CD4-positive, alpha-beta T cell treated with Interleukin-15 for 4 hours (primary cell): ENCODE results near the gene GLI3.

Source experiments
- DNase-seq: peaks from one replicate; pipeline ENCODE4 v3.0.0-alpha.2; 2020; ENCODE audit warnings: low spot score

The GLI3 gene

DNA sequence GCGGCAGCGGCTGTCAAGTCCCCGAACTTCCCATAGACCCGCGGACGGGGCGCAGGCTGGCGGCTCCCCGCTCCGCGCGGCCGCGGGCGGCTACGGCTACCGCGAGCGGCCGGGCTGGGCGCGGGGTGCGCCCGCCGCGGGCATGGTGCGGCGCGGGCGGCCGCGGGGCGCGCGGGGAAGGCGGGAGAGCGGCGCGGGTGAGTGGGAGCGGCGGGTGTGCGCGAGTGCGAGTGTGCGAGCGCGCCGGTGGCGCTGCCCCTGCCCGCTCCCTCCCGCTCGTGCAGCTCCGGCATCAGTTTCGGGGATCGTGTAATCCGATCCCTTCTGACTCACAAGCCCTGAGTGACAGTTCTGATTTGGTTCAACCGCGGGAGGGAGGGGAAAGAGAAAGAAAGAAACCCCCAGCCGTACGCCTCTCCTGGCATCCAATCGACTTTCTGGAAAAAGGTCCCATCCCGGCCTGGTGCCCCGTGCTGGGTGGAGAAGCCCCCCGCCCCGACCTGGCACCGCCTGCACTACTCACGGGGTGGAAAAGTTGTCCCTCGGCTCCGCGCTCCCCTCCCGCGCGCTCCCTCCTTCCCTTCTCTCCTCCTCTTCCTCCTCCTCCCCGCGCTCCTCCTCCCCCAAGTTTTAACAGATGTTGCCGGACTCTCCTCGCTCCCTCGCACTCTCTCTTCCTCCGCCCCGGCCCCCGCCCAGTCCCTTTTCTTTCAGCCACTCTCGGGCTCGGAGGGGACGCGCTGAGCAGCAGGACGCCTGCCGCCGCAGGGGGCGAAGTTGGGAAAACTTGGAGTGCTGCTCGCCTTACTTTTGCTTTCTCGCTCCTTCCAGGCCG, at the start of gene GLI3:
Gene GLI3, minus strand, starts transcription at position 234 of the 835 bp plus-strand sequence. CDS start 13,956 bp downstream, outside the sequence.
- DNase-seq, result no peak

DNA sequence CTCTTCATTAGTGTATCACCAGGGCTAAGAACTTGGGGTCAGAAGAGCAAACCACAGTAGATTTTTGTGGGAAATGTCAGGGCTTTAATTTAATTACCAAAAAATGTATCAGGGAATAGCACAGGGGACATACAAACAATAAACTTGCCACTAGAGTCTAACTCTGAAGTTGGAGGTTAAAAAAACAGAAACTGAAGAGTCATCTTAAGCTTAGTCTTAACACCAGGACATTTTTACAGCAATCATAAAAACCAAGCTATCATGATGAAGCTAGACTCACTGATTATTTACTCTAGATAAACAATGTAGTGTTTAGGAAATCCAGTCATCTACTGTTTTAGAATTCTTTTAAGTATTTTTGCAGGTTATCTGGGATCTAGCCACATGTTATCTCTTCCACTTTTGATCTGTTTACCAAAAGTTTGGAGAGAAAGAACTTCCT, 48.4 kb upstream of the GLI3 start:
- DNase-seq, result no peak

DNA sequence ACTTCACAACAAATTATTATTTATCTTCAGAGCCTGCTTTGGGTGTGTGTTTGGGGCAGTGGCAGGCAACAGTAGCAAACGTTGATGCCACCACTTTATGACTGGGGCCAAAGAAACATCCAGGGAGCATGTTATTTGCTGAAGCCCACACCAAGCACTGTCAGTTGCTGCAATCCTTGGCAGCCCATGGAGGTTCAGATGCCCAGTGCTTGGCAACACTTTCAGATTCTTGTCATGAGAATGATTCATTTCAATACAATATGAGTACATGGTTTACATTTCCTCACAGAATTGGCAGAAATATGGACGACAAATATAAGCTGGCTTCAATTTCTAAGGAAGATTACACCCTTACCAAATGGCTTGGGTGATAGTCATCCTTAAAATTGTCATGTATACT, 46.5 kb upstream of the GLI3 start:
- DNase-seq, result no peak

DNA sequence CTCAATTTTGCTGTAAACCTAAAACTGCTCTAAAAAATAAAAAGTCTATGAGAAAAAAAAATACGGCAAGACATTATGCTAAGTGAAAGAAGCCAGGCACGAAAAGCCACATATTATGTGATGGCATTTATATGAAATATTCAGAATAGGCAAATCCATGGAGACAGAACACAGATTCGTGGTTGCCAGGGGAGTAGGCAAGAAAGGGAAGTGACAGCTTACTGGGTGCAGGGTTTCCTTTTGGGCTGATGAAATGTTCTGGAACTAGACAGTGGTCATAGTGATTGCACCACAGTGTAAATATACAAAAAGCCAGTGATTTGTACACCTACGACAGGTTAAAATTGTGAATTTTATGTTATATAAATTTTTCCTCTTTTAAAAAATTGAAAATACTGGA, 41.3 kb upstream of the GLI3 start:
- no peak for DNase-seq

DNA sequence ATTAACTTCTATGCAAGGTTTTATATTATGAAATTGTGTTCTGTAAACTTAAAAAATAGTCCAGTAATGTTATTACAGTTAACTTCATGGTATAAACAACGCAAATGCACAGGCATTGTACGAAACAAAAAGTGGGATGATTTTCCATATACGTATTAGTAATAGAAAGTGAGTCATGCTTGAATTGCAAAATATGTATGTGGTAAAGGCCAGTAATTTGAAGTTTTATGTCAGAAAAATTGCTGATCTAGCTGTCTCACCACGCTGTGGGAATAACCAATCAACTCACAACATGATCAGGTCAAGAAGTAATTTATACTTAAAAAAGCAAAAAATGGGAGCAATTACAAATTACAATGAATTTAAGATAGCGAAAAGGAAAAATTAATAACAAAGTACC, 37.0 kb upstream of the GLI3 start:
- no peak for DNase-seq

DNA sequence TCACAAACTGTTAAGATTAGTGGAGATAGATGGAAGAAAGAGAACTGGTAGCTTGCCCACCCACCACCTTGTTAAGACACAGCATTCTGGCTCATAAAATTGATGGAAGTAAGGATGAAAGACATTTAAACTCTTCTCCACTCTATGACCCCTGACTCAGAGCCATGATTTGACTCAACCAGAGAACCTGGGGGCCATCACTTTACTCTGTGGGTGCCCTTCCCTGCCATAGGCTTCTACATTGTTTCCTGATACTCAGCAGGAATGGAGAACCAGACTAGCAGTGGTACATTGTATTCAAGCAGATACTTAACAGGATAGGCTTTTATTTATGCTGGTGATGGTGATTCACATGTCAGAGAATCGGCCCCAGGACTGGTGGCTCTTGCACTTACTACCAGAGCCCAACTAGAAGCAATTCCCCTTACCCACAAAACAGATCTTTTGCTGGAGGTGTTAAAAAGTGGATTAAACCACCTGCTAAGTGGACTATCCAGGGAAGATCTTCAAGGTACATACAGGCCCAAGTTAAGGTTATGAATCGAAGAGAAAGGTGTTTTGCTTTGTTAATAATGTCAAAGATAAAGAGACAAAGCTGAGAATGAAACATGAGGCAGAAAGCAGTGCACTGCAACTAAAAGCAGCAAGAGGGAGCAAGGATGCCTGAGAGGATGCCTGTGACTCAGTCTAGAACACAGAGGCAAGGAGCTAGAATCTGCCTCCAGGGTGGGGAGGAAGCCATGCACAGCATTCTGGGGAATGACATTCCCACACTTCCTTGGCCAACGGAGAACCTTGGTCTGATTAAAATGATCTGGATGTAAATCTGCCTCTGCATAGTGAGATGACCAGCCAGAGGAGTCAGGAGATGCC, 36.0 kb upstream of the GLI3 start:
- no peak for DNase-seq

DNA sequence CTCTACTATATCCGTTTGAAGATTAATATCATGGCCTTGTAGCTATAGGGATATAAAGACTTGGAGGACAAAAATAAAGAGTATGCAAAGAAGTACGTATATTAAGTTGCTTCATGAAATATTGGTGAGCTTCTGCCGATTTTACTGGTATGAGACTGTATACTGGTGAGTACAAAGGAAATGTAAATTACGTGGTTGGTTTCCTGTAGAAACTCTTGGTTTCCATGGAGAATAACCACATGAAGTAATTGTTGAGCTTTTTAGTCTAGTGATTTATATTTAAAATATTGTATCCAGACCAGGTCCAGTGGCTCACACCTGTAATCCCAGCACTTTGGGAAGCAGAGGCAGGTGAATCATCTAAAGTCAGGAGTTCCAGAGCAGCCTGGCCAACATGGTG, 32.2 kb upstream of the GLI3 start:
- no peak for DNase-seq

DNA sequence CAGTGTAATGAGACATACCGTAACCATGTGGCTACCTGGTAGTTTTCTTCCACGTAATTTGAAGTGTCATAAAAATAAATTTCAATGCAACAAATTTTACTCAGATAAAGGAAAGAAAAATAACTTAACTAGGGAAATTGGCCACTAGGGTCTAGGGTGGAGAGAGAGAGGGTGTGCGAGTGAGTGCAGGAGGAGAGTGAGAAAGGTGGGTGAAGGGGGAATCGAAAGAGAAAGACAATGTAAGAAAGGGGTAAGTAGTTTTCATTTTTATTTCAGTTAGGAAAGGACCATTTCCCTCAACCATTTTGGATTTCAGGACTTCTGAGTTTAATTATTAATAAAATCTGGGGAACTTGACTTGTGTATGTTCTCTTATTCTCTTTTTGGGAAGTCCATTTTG, 27.7 kb upstream of the GLI3 start:
- DNase-seq, result no peak

DNA sequence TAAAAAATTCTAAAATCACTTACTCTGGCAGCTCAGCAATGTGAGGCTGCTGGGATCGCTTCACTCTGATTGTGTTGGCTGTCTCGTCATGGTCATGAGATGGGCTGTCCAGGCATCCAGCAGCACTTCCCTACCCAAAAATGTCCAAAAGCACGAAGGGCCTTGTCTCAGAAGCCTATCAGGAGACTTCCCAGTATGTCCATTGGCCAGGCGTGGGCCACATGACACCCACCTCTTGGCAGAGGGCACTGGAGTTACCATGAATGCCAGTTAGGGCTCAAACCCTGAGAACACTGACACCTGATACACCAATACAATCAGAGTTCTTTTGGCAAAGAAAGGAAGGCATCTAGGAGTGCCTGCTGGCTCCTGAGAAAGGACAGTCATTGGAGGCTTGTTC, 27.0 kb upstream of the GLI3 start:
- no peak for DNase-seq

DNA sequence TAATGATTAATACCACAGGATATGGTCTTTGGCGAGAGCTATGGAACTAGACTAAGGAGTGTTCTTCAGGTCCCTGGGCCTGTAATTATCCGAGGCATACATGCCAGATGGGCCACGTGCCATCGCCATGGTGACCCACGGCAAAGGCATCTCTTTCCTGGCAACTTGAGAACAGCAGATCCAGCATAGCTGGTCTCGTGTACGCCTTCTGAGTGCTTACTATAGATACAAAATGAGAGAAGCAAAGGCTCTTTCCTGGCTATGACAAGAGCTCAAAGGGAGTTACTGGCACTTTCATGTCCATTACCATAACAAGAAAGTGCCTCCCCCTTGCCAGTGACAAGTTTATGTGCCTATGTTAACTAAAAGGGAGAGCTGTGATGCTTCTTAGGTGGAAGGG, 26.0 kb upstream of the GLI3 start:
- no peak for DNase-seq

DNA sequence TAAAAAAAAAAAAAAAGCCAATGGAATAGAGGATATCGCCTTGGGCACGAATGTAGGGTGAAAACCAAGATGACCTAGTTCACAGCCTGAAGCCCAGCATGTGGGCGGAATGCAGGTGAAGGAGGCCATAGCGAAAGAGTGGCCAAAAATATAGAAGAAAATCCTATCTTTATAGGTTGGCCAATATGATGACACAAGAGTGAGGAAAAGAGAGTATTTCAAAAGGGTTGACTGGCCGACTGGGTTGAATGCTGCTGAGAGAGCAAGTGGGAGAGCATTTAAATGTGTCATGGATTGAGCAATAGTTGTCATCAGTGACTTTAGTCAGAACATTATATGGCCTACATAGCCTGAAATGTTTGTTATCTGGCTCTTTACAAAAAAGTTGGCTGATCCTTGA, 17.2 kb upstream of the GLI3 start:
- no peak for DNase-seq

DNA sequence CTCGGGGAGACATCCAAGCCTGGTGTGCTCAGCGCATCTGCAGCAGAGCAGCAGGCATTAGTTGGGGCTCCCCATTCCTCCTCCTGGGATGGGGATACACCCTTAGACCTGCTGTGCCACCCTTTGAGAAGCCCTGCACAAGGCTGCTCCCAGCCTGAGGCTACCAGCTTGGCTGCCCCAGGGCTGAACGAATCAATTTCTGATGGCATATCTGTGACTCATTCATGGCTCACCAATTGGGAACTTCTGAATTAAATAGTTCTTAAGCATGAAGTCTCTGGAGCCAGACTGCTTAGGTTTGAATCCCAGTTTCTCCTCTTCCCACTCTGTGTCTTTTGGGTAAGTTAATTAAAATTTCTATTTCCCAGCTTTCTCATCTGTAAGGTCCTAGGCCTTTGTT, 16.3 kb upstream of the GLI3 start:
- DNase-seq, result no peak

DNA sequence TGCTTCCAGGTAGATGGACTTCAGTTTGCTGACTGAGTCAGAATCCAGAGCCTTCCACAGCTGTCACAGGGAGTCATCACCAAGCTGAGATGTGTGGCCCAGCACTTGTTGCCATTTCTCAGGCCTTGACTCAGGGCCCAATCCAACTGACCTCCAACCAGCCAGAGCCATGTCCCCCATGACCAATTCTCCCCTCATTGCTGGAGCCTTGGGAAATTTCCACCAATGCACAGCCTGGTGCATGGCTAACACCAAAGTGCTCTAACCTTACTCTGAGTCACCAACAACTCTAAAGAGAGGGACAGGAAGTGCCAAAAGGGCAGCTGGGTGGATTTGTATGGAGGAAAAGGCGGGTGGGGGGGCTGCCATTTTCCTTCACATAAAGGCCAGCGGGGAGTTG, 13.4 kb upstream of the GLI3 start:
- DNase-seq, result no peak

DNA sequence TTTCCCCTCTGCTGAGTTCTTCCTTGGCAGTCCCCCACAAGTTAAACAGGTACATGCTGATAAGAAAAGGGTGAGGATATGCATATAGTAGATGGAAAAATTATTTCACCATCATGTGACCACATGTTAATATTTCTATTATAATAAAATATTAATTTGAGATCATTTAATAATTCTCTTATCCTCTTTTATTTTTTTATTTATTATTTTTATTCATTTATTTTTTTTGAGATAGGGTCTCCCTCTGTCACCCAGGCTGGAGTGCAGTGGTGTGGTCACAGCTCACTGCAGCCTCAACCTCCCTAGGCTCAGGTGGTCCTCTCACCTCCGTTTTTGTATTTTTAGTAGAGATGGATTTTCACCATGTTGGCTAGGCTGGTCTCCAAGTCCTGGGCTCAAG, 11.6 kb upstream of the GLI3 start:
- DNase-seq, result no peak

DNA sequence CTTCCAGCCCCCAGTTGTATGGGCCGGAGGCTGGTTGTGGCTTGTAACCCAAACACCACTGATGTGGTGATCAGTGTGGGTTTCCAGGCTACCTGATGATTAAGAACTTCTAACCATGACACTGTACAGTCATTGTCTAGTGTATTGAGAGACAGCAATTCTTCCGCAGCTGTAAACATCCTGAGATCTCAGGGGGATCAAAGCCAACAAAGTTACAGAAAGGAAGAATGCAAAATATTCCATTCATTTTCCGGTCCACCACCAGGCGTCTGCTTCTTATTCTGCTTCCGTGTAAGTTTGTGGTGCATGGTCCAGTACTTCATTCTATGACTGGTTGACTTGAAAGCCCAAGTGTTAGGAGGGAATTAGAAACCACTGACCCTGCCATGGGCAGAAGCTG, 10.3 kb upstream of the GLI3 start:
- DNase-seq, result no peak

DNA sequence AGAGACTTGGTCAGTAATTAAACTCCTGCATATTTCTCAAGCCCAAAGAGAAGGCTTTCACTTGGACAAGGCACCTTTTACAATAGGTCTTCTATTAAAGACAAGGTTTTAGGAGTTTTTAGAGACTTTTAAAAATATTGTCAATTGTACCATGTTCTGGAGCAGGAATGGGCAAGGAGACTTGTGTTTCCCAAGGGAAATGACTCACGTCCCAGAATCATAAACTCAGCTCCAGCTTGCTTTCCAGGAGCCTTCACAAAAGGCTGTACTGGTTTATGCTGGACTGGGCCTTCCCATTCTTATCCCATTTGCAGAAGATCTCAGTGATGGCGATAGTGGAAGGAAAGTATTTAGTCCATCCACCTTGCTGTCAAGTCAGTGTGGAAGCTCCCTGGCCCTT, 7.8 kb upstream of the GLI3 start:
- no peak for DNase-seq

DNA sequence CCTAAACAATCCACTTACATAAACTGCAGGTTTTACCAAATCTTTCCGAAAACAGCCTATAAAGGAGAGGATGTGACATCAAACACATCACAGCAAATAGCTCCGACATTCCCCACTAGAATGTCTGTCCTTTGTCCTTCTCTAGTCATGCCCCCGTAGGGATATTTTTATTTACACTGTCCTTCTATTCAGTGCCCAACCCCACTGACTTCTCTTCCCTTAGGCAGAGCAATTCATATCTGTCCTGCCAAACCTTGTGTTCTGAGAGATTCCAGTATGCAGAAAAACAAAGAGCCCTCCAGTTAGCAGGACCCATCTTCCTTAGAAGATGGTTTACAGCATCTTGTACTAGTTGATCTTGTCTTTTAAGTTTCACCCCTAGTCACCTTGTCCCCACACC, 5.4 kb upstream of the GLI3 start:
- DNase-seq, result no peak

DNA sequence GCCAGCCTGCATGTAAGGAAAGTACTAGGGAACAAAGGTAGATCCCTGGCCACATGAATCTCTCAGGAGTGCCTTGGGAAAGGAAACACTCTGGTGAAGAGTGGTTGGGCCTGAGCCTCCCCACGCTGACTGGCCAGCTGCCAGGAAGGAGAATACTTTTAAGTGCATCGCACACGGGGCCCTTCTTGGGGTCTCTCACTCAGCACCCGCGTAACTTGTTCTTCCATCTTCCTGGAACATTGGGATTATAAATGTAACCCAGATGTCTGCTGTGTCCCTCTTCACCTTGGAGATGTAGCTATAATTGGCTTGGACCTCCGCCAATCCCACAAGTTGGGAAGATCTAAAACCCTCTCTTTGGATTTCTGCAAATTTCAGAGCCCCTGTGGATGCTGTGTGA, 4.4 kb upstream of the GLI3 start:
- DNase-seq, result no peak

DNA sequence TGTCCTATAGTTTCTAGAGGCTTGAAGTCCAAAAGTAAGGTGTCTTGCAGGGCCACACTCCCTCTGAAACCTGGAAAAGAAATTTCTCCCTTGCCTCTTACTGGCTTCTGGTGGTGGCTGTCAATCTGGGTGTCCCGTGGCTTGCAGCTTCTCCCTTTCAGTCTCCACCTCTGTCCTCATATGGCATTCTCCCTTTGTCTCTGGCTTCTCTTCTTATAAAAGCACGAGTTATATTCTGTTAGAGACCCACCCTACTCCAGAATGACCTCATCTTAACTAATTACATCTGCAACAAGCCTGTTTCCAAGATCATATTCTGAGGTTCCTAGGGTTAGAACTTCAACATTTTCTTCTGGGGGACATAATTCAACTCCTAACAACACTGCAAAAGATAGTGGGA, 3.4 kb upstream of the GLI3 start:
- no peak for DNase-seq

DNA sequence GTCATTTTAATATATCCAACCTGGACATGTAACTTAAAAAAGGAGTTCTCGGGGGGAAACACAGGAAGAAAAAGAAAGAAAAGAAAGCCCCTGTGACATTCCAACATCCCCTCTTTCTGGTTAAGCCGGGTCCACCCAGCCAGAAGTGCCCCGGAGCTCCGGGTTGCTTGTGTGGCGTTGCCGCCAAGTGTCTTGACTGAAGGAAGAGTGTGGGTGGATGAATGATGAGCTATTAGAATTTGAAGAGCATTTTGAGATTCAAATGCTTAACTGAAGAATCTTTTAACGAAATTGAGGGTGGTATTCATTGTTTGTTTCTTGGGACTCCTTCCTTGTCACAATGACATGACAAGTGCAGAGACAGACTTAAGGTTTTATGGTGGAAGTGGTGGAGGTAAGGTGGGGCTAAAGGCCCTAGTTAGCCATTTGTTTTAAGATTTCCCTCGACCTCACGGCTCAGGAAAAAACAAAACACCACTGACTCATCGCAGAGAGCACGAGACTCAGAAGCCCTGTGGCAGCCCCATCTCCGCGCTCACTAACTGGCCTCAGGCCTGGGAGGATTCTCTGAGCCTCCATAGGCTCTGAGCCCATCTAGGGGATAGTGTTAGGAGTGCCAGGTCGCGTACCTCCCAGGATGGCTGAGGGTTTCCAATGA, 1.8 kb upstream of the GLI3 start:
- DNase-seq, result no peak

DNA sequence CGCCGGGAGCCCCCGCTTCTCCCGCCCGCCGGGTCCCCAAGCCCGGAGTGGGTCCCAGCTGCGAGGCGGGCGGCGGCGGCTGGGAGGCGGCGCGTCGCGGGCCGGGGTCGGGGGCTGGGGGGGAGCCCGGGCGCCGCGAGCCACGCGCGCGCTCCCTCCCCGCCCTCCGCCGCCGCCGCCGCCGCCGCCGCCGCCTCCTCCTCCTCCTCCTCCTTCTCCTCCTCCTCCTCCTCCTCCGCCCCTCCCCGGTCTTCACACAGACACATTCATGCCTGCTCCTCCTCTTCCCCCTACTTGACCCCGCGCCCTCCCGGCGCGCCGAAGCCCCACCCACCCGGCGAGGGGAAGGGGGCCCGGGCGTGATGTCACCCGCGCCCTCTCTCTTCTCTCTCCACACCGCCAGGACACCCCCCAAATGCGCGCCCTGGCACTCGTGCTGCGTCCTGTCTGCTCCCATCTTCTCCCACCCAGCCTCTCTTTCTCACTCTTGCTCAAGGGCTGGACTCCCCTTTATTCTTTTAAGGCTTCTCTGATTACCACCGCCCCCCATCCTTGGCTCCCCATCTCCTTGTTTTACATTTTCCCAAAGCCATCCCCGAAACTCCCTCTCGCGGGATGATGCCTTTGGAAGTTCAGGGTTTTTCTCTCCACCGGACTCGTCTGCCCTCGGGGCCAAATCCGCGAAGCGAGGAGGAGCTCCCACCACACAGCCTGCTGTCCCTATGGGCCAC, 967 bp upstream of the GLI3 start:
- no peak for DNase-seq
